Thoracic aorta (tissue), 2 donors: ENCODE data around the gene WNT8A. TPM values are rescaled to one million over a fixed set of nuclear protein-coding genes. Genes with fewer than 3 reads are reported as not detected.
A peak's percentile ranks its signal among the peaks of the same experiment; 100 is the strongest.

Experiments used
- ATAC-seq: fragments of 150-250 bp; one replicate; pipeline ENCODE4 v1.8.0; 2017; ENCODE audit warnings: low read depth; ENCODE audit not compliant: insufficient number of reproducible peaks, low FRiP score
- DNase-seq: peaks from one replicate; pipeline ENCODE4 v3.0.0-alpha.2; 2020; ENCODE audit warnings: low spot score
- H3K27ac ChIP-seq, 2 donors: fragments of 200-600 bp; sonication (generic); 1 replicate in 1 of 2; 2 replicates in 1 of 2; pipeline ENCODE4 v1.5.1; 2016; ENCODE audit warnings: mild to moderate bottlenecking in 2 of 2, moderate library complexity in 2 of 2
- H3K27me3 ChIP-seq: fragments of 200-600 bp; sonication (generic); replicated peaks from 2 replicates; pipeline ENCODE4 v1.6.0; 2016; ENCODE audit warnings: mild to moderate bottlenecking; ENCODE audit not compliant: insufficient read depth
- H3K36me3 ChIP-seq: fragments of 200-600 bp; sonication (generic); one replicate; pipeline ENCODE4 v1.5.1; 2016
- H3K4me1 ChIP-seq, 2 donors: fragments of 200-600 bp; sonication (generic); 1 replicate in 1 of 2; 2 replicates in 1 of 2; pipeline versions ENCODE4 v1.5.1 to v1.6.0; 2016; ENCODE audit warnings: low read depth in 2 of 2, mild to moderate bottlenecking in 1 of 2; ENCODE audit not compliant: control insufficient read depth in 1 of 2
- H3K4me3 ChIP-seq: fragments of 200-600 bp; sonication (generic); 2 replicates; pipeline ENCODE4 v1.5.1; 2016; ENCODE audit warnings: mild to moderate bottlenecking
- H3K9me3 ChIP-seq: fragments of 200-600 bp; sonication (generic); 2 replicates; pipeline ENCODE4 v1.5.1; 2016
- CTCF ChIP-seq: fragments of 200-600 bp; sonication (generic); IDR thresholded peaks from one replicate; pipeline ENCODE4 v1.5.1; 2019; ENCODE audit warnings: antibody characterized with exemption
- total RNA-seq, 2 donors: library from RNA; depleted of rRNA; stranded (reverse); fragments of >200 nt; gene quantifications; one replicate each; pipeline versions ENCODE4 v1.1.0 to v1.2.3, GENCODE V29; 2016

Gene WNT8A
- total RNA-seq, 2 donors from 2014 or later, result not detected

GRCh38 chr5:138077064-138077696, 6.7 kb upstream of the WNT8A start:
- Histone ChIP-seq H3K36me3 (no peaks in the 10 kb centered on the region), H3K4me1 (no peaks in the 10 kb centered on the region), H3K27ac (no peak overlapping the region), H3K27me3 (no peaks in the 10 kb centered on the region), H3K9me3 (no peaks in the 10 kb centered on the region), H3K4me3 (no peak overlapping the region)
- TF ChIP-seq CTCF, result peak; percentile 83
- DNase-seq, result no peak
- no peak for ATAC-seq

- H3K4me1 ChIP-seq, result no peaks in the 10 kb centered on the region
- H3K4me3 ChIP-seq, result no peak overlapping the region
- DNase-seq (no peak), ATAC-seq (no peak)
- no peaks in the 10 kb centered on the region for H3K9me3 ChIP-seq
- H3K27ac ChIP-seq, result no peak overlapping the region
- H3K27me3 ChIP-seq, result no peaks in the 10 kb centered on the region
- TF ChIP-seq CTCF, result no peak
- no peaks in the 10 kb centered on the region for H3K36me3 ChIP-seq
Observed at GRCh38 chr5:138078006-138078643, 5.7 kb upstream of the WNT8A start.

- no peak for ATAC-seq
Observed at GRCh38 chr5:138082033-138082432, 1.8 kb upstream of the WNT8A start.

GRCh38 chr5:138091685-138092084, 7.9 kb downstream of the WNT8A start:
- Histone ChIP-seq H3K27ac (no peak overlapping the region), H3K36me3 (no peaks in the 10 kb centered on the region), H3K27me3 (no peaks in the 10 kb centered on the region), H3K4me1 (no peaks in the 10 kb centered on the region), H3K9me3 (no peaks in the 10 kb centered on the region), H3K4me3 (no peak overlapping the region)
- no peak for ATAC-seq
- no peak for TF ChIP-seq CTCF
- no peak for DNase-seq

More at GRCh38 chr5:138082033-138082432, 1.8 kb upstream of the WNT8A start:
- DNase-seq, result no peak
- H3K36me3 ChIP-seq, result no peaks in the 10 kb centered on the region
- no peak overlapping the region for H3K4me3 ChIP-seq
- no peaks in the 10 kb centered on the region for H3K9me3 ChIP-seq
- no peaks in the 10 kb centered on the region for H3K27me3 ChIP-seq
- no peak overlapping the region for H3K27ac ChIP-seq
- TF ChIP-seq CTCF, result no peak
- H3K4me1 ChIP-seq, result no peaks in the 10 kb centered on the region

- H3K4me1 ChIP-seq, result no peaks in the 10 kb centered on the region
Observed at GRCh38 chr5:138092301-138092700, 8.5 kb downstream of the WNT8A start.

More at GRCh38 chr5:138092301-138092700, 8.5 kb downstream of the WNT8A start:
- Histone ChIP-seq H3K27me3 (no peaks in the 10 kb centered on the region), H3K36me3 (no peaks in the 10 kb centered on the region), H3K27ac (no peak overlapping the region), H3K4me3 (no peak overlapping the region), H3K9me3 (no peaks in the 10 kb centered on the region)
- ATAC-seq (no peak), DNase-seq (no peak)
- TF ChIP-seq CTCF, result no peak
